Measurements from ENCODE around the gene CUL7. TPM values are rescaled to one million over a fixed set of nuclear protein-coding genes. Genes with fewer than 3 reads are reported as not detected.

CUL7 gene
- total and polyA plus RNA-seq, 9 of the 15 experiments (the other 6 are each of a cell fraction or from before 2014, with no cell fraction given), result 0.44 to 20.1 (median 8.6) TPM

DNA sequence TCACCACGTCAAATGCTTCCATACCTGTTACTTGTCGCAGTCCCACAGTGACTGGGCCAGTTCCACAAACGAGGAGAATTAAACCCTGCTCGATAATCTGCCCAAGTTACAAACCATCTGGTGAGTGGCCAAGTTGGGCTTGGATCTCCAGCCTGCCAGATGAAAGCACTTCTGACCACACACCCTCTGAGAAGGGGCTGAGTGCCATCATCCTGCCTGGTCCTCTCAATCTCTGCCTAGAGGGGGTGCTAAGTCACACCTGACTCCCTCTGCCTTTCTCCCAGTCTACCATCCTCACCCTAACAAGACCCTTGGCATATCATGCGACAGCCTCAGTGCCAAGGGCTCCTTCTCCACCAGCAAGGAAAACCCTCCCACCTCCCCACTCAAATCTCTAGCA lies 16.5 kb downstream of the CUL7 start (continued):
- TF ChIP-seq, protein P1, sequence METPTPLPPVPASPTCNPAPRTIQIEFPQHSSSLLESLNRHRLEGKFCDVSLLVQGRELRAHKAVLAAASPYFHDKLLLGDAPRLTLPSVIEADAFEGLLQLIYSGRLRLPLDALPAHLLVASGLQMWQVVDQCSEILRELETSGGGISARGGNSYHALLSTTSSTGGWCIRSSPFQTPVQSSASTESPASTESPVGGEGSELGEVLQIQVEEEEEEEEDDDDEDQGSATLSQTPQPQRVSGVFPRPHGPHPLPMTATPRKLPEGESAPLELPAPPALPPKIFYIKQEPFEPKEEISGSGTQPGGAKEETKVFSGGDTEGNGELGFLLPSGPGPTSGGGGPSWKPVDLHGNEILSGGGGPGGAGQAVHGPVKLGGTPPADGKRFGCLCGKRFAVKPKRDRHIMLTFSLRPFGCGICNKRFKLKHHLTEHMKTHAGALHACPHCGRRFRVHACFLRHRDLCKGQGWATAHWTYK (CRISPR knock-in tag; IDR thresholded peaks at IDR 0.05), result no peak
- TF ChIP-seq CBFA2T3 (IDR thresholded peaks at IDR 0.05) (no peak), POLR2A (conservative IDR thresholded peaks at IDR 0.05) (no peak), TAF1 (IDR thresholded peaks at IDR 0.05; ENCODE audit: control insufficient read depth, extremely low read depth, insufficient read depth, low read length, severe bottlenecking) (no peak), CEBPG (CRISPR knock-in tag; IDR thresholded peaks at IDR 0.05) (no peak), CEBPG (tag; conservative IDR thresholded peaks at IDR 0.05 in 1 of 2, IDR thresholded peaks at IDR 0.05 in 1 of 2) (no peak), ZNF23 (CRISPR knock-in tag; IDR thresholded peaks at IDR 0.05) (no peak), ZFP36 (IDR thresholded peaks at IDR 0.05; ENCODE audit: low read depth, low read length, partially characterized antibody) (no peak), ZNF717 (CRISPR knock-in tag; IDR thresholded peaks at IDR 0.05) (no peak), KDM4B (IDR thresholded peaks at IDR 0.05; ENCODE audit: borderline replicate concordance in 2 of 2, low read depth in 1 of 2) (no peak), ARID1B (IDR thresholded peaks at IDR 0.05) (no peak), CCNT2 (IDR thresholded peaks at IDR 0.05; ENCODE audit: borderline replicate concordance, extremely low read depth, insufficient read length, low read depth, low read length) (no peak)
